IMR-90 (cell line): ENCODE data around the gene KAZN. TPM values are rescaled to one million over a fixed set of nuclear protein-coding genes. Genes with fewer than 3 reads are reported as not detected.
A peak's percentile ranks its signal among the peaks of the same experiment; 100 is the strongest.

ENCODE experiments used
- ATAC-seq: fragments of 200-7000 bp; cut with Tn5 transposase; 2 replicates; pipeline ENCODE4 v1.9.1; 2020; ENCODE audit warnings: low read depth, mild to moderate bottlenecking, moderate library complexity
- BruUV-seq: library from RNA; stranded (reverse); fragments of 400-500 nt; replicated peaks from 2 replicates; lab custom pipeline; 2021; lab: Mats Ljungman, UMichigan
- CTCF ChIA-PET: fragments of 300-600 bp; formaldehyde crosslinking; extraction: SDS; loops from one replicate; lab custom pipeline; 2021; ENCODE audit warnings: antibody characterized with exemption; lab: Yijun Ruan, JAX
- POLR2A ChIA-PET: fragments of 300-600 bp; sonication (Branson Sonifier 250); formaldehyde crosslinking; loops from one replicate; lab custom pipeline; 2022; ENCODE audit warnings: antibody characterized with exemption; ENCODE audit not compliant: unreplicated experiment; lab: Charles Lee
- DNase-seq: peaks from one replicate; pipeline ENCODE4 v3.0.0; 2013
- H2AFZ ChIP-seq: replicated peaks from 2 replicates; pipeline ENCODE3; 2013; ENCODE audit warnings: low read length, mild to moderate bottlenecking; ENCODE audit not compliant: poor library complexity
- H2AK5ac ChIP-seq: 2 replicates; pipeline ENCODE4 v1.6.1; 2013; ENCODE audit warnings: low read depth, low read length, inconsistent platforms
- H2AK9ac ChIP-seq: replicated peaks from 2 replicates; pipeline ENCODE3; 2013; ENCODE audit warnings: mild to moderate bottlenecking, low read depth, low read length, moderate library complexity; ENCODE audit not compliant: poor library complexity
- H2BK120ac ChIP-seq: 2 replicates; pipeline ENCODE4 v1.6.1; 2013; ENCODE audit warnings: low read depth, low read length, inconsistent platforms
- H2BK15ac ChIP-seq: 3 replicates; pipeline ENCODE4 v1.6.1; 2013; ENCODE audit warnings: low read depth, low read length, inconsistent platforms
- H2BK20ac ChIP-seq: 2 replicates; pipeline ENCODE4 v1.6.1; 2013; ENCODE audit warnings: low read depth, mild to moderate bottlenecking, inconsistent platforms, low read length, moderate library complexity
- H2BK5ac ChIP-seq: 2 replicates; pipeline ENCODE4 v1.6.1; 2013; ENCODE audit warnings: mild to moderate bottlenecking, low read depth, low read length, inconsistent platforms; ENCODE audit not compliant: poor library complexity, severe bottlenecking
- H3K14ac ChIP-seq: replicated peaks from 2 replicates; pipeline ENCODE4 v1.6.1; 2013; ENCODE audit warnings: low read depth, low read length, inconsistent platforms
- H3K18ac ChIP-seq: 2 replicates; pipeline ENCODE4 v1.6.1; 2013; ENCODE audit warnings: low read depth, low read length, control low read depth
- H3K23ac ChIP-seq: 2 replicates; pipeline ENCODE4 v1.6.1; 2013; ENCODE audit warnings: low read depth, low read length, inconsistent platforms
- H3K27ac ChIP-seq: 2 replicates; pipeline ENCODE4 v1.5.1; 2013; ENCODE audit warnings: mild to moderate bottlenecking, control low read depth, low read length; ENCODE audit not compliant: insufficient read depth
- H3K27me3 ChIP-seq: 2 replicates; pipeline ENCODE4 v1.6.1; 2013; ENCODE audit warnings: low read length; ENCODE audit not compliant: control insufficient read depth, insufficient read depth
- H3K36me3 ChIP-seq: 2 replicates; pipeline ENCODE4 v1.6.1; 2013; ENCODE audit warnings: low read length, mixed read lengths; ENCODE audit not compliant: control insufficient read depth, insufficient read depth
- H3K4ac ChIP-seq: 2 replicates; pipeline ENCODE4 v1.6.1; 2013; ENCODE audit warnings: low read depth, low read length, inconsistent platforms
- H3K4me1 ChIP-seq: 2 replicates; pipeline ENCODE4 v1.6.1; 2013; ENCODE audit warnings: low read length, mixed read lengths; ENCODE audit not compliant: control insufficient read depth, insufficient read depth
- H3K4me2 ChIP-seq: 2 replicates; pipeline ENCODE4 v1.6.1; 2013; ENCODE audit warnings: low read depth, mild to moderate bottlenecking, control low read depth, low read length, moderate library complexity
- H3K4me3 ChIP-seq: 2 replicates; pipeline ENCODE4 v1.5.1; 2013; ENCODE audit warnings: low read depth, mild to moderate bottlenecking, control low read depth, low read length, moderate library complexity; ENCODE audit not compliant: insufficient read depth
- H3K56ac ChIP-seq: 2 replicates; pipeline ENCODE4 v1.6.1; 2013; ENCODE audit warnings: low read length, inconsistent platforms; ENCODE audit not compliant: insufficient read depth; ENCODE audit errors: extremely low read depth
- H3K79me1 ChIP-seq, 2 experiments: 2 replicates each; pipeline ENCODE4 v1.6.1; 2013; ENCODE audit warnings: low read length in 2 of 2, inconsistent platforms in 1 of 2, low read depth in 1 of 2
- H3K9ac ChIP-seq: 2 replicates; pipeline ENCODE4 v1.6.1; 2013; ENCODE audit warnings: low read depth, low read length, control low read depth
- H3K9me1 ChIP-seq: 2 replicates; pipeline ENCODE4 v1.6.1; 2013; ENCODE audit warnings: low read length, inconsistent platforms; ENCODE audit not compliant: insufficient read depth
- H3K9me3 ChIP-seq: 2 replicates; pipeline ENCODE4 v1.6.1; 2013; ENCODE audit warnings: low read length; ENCODE audit not compliant: control insufficient read depth, insufficient read depth
- H4K20me1 ChIP-seq: 2 replicates; pipeline ENCODE4 v1.6.1; 2013; ENCODE audit warnings: low read length, inconsistent platforms; ENCODE audit not compliant: insufficient read depth
- H4K5ac ChIP-seq: 2 replicates; pipeline ENCODE4 v1.6.1; 2013; ENCODE audit warnings: mild to moderate bottlenecking, low read depth, low read length, control low read depth
- H4K8ac ChIP-seq, 2 experiments: 2 replicates each; pipeline ENCODE4 v1.6.1; 2013; ENCODE audit warnings: low read depth in 2 of 2, low read length in 2 of 2, control low read depth in 1 of 2, inconsistent platforms in 1 of 2
- H4K91ac ChIP-seq: 2 replicates; pipeline ENCODE4 v1.6.1; 2013; ENCODE audit warnings: low read depth, low read length, inconsistent platforms; ENCODE audit not compliant: insufficient read depth
- BHLHE40 ChIP-seq: fragments of 150-350 bp; IDR thresholded peaks from 2 replicates; pipeline ENCODE4 v1.6.1; 2016; ENCODE audit warnings: mild to moderate bottlenecking, low read depth, low read length
- CEBPB ChIP-seq: IDR thresholded peaks from 2 replicates; pipeline ENCODE4 v1.6.1; 2012; ENCODE audit warnings: low read depth, low read length, improper control_type of control experiment
- CHD1 ChIP-seq: IDR thresholded peaks from 2 replicates; pipeline ENCODE4 v1.6.1; 2012; ENCODE audit warnings: low read depth, low read length, improper control_type of control experiment
- CTCF ChIP-seq: conservative IDR thresholded peaks from 2 replicates; pipeline ENCODE4 v1.5.1; 2012; ENCODE audit warnings: mild to moderate bottlenecking, low read depth, low read length, improper control_type of control experiment
- FOS ChIP-seq: fragments of 150-350 bp; IDR thresholded peaks from 2 replicates; pipeline ENCODE4 v1.6.1; 2016; ENCODE audit warnings: low read depth, low read length
- MAFK ChIP-seq: IDR thresholded peaks from 2 replicates; pipeline ENCODE4 v1.6.1; 2012; ENCODE audit warnings: low read depth, low read length, improper control_type of control experiment
- MXI1 ChIP-seq: IDR thresholded peaks from 2 replicates; pipeline ENCODE4 v1.6.1; 2012; ENCODE audit warnings: low read depth, mild to moderate bottlenecking, low read length, moderate library complexity, borderline replicate concordance
- NFE2L2 ChIP-seq: fragments of 150-350 bp; IDR thresholded peaks from 2 replicates; pipeline ENCODE4 v1.6.1; 2016; ENCODE audit warnings: low read depth, mild to moderate bottlenecking, low read length
- POLR2A ChIP-seq: IDR thresholded peaks from 2 replicates; pipeline ENCODE4 v1.6.1; 2012; ENCODE audit warnings: mild to moderate bottlenecking, low read depth, low read length
- RAD21 ChIP-seq: IDR thresholded peaks from 2 replicates; pipeline ENCODE4 v1.6.1; 2012; ENCODE audit warnings: low read length, improper control_type of control experiment
- RCOR1 ChIP-seq: IDR thresholded peaks from 2 replicates; pipeline ENCODE4 v1.6.1; 2012; ENCODE audit warnings: mild to moderate bottlenecking, low read length, improper control_type of control experiment; ENCODE audit not compliant: insufficient replicate concordance
- RFX5 ChIP-seq: IDR thresholded peaks from 2 replicates; pipeline ENCODE4 v1.8.0; 2012; ENCODE audit warnings: low read depth, mild to moderate bottlenecking, low read length, moderate library complexity
- SMC3 ChIP-seq: fragments of 150-350 bp; IDR thresholded peaks from 2 replicates; pipeline ENCODE4 v1.6.1; 2016; ENCODE audit warnings: low read depth, mild to moderate bottlenecking, antibody characterized with exemption, low read length, moderate library complexity
- USF2 ChIP-seq: fragments of 150-350 bp; IDR thresholded peaks from 2 replicates; pipeline ENCODE4 v1.6.1; 2017; ENCODE audit warnings: mild to moderate bottlenecking, antibody characterized with exemption, low read length, low read depth
- WGBS, 2 experiments: methylation state at CpG; one replicate each; pipeline versions ENCODE4 v1.1.5 to v1.1.7; 2013; ENCODE audit warnings: missing lambda C conversion rate in 2 of 2; ENCODE audit not compliant: insufficient read length in 1 of 2; ENCODE audit errors: extremely low coverage in 2 of 2; 5-methylcytosine and 5-hydroxymethylcytosine counted together
- dilution Hi-C: fragments of 300-500 bp; cut with HindIII; formaldehyde crosslinking; loops from one replicate; pipeline ENCODE4 v1.14.3; 2018; ENCODE audit warnings: low sequenced_read_pairs; ENCODE audit not compliant: unreplicated experiment
- in situ Hi-C: fragments of 300-500 bp; cut with MboI; formaldehyde crosslinking; loops from 3 replicates; pipeline ENCODE4 v1.14.3; 2019; ENCODE audit warnings: low sequenced_read_pairs, inconsistent platforms, mixed read lengths
- intact Hi-C: fragments of 100-400 bp; cut with micrococcal nuclease; formaldehyde crosslinking; loops from 2 replicates; pipeline ENCODE4 v1.10.0; 2022
- polyA plus RNA-seq, 3 experiments: library from polyadenylated mRNA; depleted of rRNA; stranded (reverse); fragments of >200 nt; gene quantifications; 2 replicates each; pipeline ENCODE4 v1.2.3, GENCODE V29; 2012; ENCODE audit warnings: low replicate concordance in 1 of 3
- total RNA-seq: library from RNA; depleted of rRNA; stranded (reverse); fragments of >200 nt; gene quantifications from 2 replicates; pipeline ENCODE4 v1.2.3, GENCODE V29; 2012
- TF ChIP-seq, protein P1 (sequence below): fragments of 150-350 bp; IDR thresholded peaks from 2 replicates; pipeline ENCODE4 v1.6.1; 2016; ENCODE audit warnings: low read depth, mild to moderate bottlenecking, low read length, moderate library complexity, borderline replicate concordance

The KAZN gene
- total and polyA plus RNA-seq, 2 of the 4 experiments (the other 2 are of a cell fraction), result 5.2 to 10.5 TPM

GRCh38 chr1:14910984-14911721 lies 312.7 kb downstream of the KAZN start:
- H3K27ac ChIP-seq, result no peak overlapping the region
- dilution Hi-C loops (no loop called here), intact Hi-C loops (no loop called here), in situ Hi-C loops (no loop called here)
- H3K23ac ChIP-seq, result no peak overlapping the region
- no peak overlapping the region for H2AK5ac ChIP-seq
- no peak overlapping the region for H2AK9ac ChIP-seq
- H4K91ac ChIP-seq, result no peak overlapping the region
- no peak overlapping the region for H4K5ac ChIP-seq
- H3K9me3 ChIP-seq, result no peaks in the 10 kb centered on the region
- H3K4me2 ChIP-seq, result no peak overlapping the region
- no peaks in the 10 kb centered on the region for H3K79me1 ChIP-seq
- H3K4me3 ChIP-seq, result no peak overlapping the region
- no peak overlapping the region for H3K56ac ChIP-seq
- no peak overlapping the region; the same call in 1 of the 2 replicates for H3K9ac ChIP-seq
- ATAC-seq, result 0 out of 2 replicates have a peak, but pooled peaks have one; percentile 43
- H2BK20ac ChIP-seq, result no peak overlapping the region
- H3K18ac ChIP-seq, result no peak overlapping the region
- BruUV-seq, result no TSS peak
- no peaks in the 10 kb centered on the region for H4K20me1 ChIP-seq
- H4K8ac ChIP-seq, result peak overlapping the region in 1 of 2 experiments; percentile 67; a peak in 1 of 4 replicates
- no peak overlapping the region for H2BK120ac ChIP-seq
- no peak for DNase-seq
- no peak overlapping the region for H2BK15ac ChIP-seq
- peak overlapping the region; percentile 44 for H2AFZ ChIP-seq
- H3K4me1 ChIP-seq, result peaks cover 2% of the 10 kb centered on the region; the same call in 1 of the 2 replicates
- H3K9me1 ChIP-seq, result 0 out of 2 replicates have a peak, but pooled peaks cover 4% of the 10 kb centered on the region
- CTCF ChIA-PET, result no interaction called here
- H3K36me3 ChIP-seq, result no peaks in the 10 kb centered on the region
- POLR2A ChIA-PET, result no interaction called here
- H2BK5ac ChIP-seq, result no peak overlapping the region
- H3K14ac ChIP-seq, result no peak overlapping the region
- WGBS, 2 experiments, result 80% methylated on average over 4 of the region's 12 CpGs; no CpG with 5 or more reads in 1 of the 2 experiments
- H3K4ac ChIP-seq, result no peak overlapping the region
- no peaks in the 10 kb centered on the region for H3K27me3 ChIP-seq
- TF ChIP-seq CEBPB (no peak), CHD1 (no peak), SMC3 (no peak), MAFK (no peak), RCOR1 (no peak), FOS (no peak), MXI1 (no peak), POLR2A (no peak), CTCF (no peak), RAD21 (no peak), RFX5 (no peak), USF2 (no peak), BHLHE40 (no peak), NFE2L2 (no peak)
- TF ChIP-seq, protein P1, sequence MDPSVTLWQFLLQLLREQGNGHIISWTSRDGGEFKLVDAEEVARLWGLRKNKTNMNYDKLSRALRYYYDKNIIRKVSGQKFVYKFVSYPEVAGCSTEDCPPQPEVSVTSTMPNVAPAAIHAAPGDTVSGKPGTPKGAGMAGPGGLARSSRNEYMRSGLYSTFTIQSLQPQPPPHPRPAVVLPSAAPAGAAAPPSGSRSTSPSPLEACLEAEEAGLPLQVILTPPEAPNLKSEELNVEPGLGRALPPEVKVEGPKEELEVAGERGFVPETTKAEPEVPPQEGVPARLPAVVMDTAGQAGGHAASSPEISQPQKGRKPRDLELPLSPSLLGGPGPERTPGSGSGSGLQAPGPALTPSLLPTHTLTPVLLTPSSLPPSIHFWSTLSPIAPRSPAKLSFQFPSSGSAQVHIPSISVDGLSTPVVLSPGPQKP, result no peak
